Esophagus muscularis mucosa (tissue), 4 donors: ENCODE measurements around the gene ITPA.

ENCODE experiments used
- CTCF ChIP-seq, 3 experiments: fragments of 200-600 bp in 2 of 3; fragments of 450-650 bp in 1 of 3; sonication (generic) in 2 of 3; IDR thresholded peaks; one replicate each; pipeline ENCODE4 v1.5.1; 2017 to 2019; ENCODE audit warnings: antibody characterized with exemption in 3 of 3, mild to moderate bottlenecking in 2 of 3, moderate library complexity in 1 of 3
- EP300 ChIP-seq: sonication (generic); formaldehyde crosslinking; IDR thresholded peaks from one replicate; pipeline ENCODE4 v1.6.1; 2017; ENCODE audit warnings: antibody characterized with exemption
- POLR2A ChIP-seq: fragments of 450-650 bp; IDR thresholded peaks from one replicate; pipeline ENCODE4 v1.6.1; 2017; ENCODE audit warnings: antibody characterized with exemption, moderate library complexity, mild to moderate bottlenecking, low read depth
- POLR2AphosphoS5 ChIP-seq, 2 donors: sonication (generic); formaldehyde crosslinking; IDR thresholded peaks; one replicate each; pipeline ENCODE4 v1.6.1; 2017; ENCODE audit warnings: antibody characterized with exemption in 2 of 2

- TF ChIP-seq CTCF (IDR thresholded peaks at IDR 0.05) (no peak), EP300 (no peak), POLR2AphosphoS5 (IDR thresholded peaks at IDR 0.05) (peak; percentile 77 to 94), POLR2A (peak; percentile 52)
Observed at GRCh38 chr20:3204124-3204794, 5.0 kb upstream of the ITPA start, which contains the start of gene DDRGK1.
